ENCODE data around the gene STARD5.
"Not testable (repeated sequence)": the region's sequence is repeated elsewhere in the genome, so short reads cannot be mapped to it uniquely, and the experiment has no call there.

STARD5 gene

DNA sequence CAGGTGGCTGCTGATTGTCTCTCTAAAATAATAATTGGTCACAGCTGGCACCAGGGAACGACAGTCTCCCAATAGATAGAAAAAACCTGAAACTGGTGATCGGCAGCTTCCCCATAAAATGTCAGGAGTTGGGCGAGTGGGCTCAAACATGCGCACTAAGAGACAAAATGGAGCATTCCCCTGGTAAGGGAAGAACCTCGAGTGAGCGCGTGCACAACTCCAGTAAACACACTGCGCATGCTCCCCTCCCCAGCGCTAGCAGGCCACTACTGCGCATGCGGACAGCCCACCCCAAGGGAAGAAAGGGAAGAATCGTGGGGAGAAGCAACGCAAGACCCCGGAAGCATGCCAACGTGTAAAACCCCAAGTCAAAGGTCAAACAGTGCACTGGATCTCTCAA is 7.7 kb upstream of the STARD5 start:
- no peak overlapping the region for H3K4me3 ChIP-seq (ENCODE audit: low read length)

GRCh38 chr15:81331141-81331540 is 7.2 kb upstream of the STARD5 start:
- H3K4me3 ChIP-seq (ENCODE audit: low read length); DNase-seq (ENCODE audit: low read depth): not testable (repeated sequence)

More for the DNA sequence above, 7.7 kb upstream of the STARD5 start:
- DNase-seq (ENCODE audit: low read depth), result no peak
- TF ChIP-seq, protein P1, sequence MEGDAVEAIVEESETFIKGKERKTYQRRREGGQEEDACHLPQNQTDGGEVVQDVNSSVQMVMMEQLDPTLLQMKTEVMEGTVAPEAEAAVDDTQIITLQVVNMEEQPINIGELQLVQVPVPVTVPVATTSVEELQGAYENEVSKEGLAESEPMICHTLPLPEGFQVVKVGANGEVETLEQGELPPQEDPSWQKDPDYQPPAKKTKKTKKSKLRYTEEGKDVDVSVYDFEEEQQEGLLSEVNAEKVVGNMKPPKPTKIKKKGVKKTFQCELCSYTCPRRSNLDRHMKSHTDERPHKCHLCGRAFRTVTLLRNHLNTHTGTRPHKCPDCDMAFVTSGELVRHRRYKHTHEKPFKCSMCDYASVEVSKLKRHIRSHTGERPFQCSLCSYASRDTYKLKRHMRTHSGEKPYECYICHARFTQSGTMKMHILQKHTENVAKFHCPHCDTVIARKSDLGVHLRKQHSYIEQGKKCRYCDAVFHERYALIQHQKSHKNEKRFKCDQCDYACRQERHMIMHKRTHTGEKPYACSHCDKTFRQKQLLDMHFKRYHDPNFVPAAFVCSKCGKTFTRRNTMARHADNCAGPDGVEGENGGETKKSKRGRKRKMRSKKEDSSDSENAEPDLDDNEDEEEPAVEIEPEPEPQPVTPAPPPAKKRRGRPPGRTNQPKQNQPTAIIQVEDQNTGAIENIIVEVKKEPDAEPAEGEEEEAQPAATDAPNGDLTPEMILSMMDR (IDR thresholded peaks at IDR 0.05; ENCODE audit: insufficient read depth, low read depth, low read length, missing control alignments), result no peak

DNA sequence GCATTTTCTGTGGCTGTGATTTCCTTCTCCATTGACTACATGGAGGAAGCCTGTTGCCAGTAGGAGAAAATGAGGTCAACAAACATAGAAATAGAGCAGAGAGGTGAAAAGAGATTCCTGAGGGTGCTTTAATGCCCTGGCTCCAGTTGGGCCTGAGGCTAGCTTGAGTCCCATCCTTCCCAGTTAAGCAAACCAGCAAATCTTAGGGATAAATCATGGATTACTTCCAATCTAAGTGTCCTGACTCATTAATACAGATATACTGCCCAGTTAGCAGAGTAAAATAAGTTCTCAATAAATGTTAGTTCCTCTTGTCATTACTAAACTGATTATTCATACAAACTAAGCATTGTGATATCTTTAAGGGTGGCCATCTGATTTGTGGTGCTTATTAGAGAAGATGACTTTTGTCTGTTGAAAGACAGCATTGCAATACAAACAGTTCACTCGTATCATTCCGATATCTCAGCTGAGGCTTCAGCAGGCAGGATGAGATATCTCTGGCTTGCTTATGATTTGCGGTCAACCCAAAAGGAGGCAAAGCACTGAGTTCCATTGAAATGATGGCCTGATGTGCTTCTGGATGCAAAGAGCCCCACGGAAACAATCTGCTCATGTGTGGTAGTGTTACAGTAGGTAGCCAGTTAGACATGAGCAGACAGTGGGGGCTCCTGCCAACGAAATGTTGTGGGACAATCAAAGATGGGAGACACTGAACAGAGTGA is 6.6 kb upstream of the STARD5 start:
- DNase-seq (ENCODE audit: low read depth), result no peak
- H3K4me3 ChIP-seq (ENCODE audit: low read length), result no peak overlapping the region
- TF ChIP-seq, protein P1 (IDR thresholded peaks at IDR 0.05; ENCODE audit: insufficient read depth, low read depth, low read length, missing control alignments), result no peak

- TF ChIP-seq, protein P1 (IDR thresholded peaks at IDR 0.05; ENCODE audit: insufficient read depth, low read depth, low read length, missing control alignments), result no peak
- no peak for DNase-seq (ENCODE audit: low read depth)
- no peak overlapping the region for H3K4me3 ChIP-seq (ENCODE audit: low read length)
Measured at GRCh38 chr15:81329446-81329845, 5.5 kb upstream of the STARD5 start.

DNA sequence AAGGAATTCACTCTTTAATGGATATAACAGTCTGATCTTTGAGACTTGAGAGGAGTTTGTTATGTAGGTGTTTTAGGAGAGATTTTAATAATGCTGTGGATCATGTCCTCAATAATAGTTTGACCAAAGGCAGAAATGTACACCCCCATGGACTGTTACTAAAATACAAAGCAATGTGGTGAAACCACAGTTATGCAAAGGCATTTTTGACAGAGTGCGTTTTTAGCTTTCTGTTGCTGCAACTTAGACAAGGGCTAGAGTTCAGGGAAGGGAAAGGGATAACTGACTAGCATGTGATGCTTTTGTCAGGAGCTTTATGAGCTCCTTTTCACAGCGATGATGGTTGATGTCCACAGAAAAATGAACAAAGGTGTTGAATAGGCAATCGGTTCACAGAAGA is 3.6 kb upstream of the STARD5 start:
- DNase-seq (ENCODE audit: low read depth), result no peak
- TF ChIP-seq, protein P1 (IDR thresholded peaks at IDR 0.05; ENCODE audit: insufficient read depth, low read depth, low read length, missing control alignments), result no peak
- no peak overlapping the region for H3K4me3 ChIP-seq (ENCODE audit: low read length)

- no peak for DNase-seq (ENCODE audit: low read depth)
- TF ChIP-seq, protein P1 (IDR thresholded peaks at IDR 0.05; ENCODE audit: insufficient read depth, low read depth, low read length, missing control alignments), result no peak
Measured at GRCh38 chr15:81326466-81327212, 2.7 kb upstream of the STARD5 start.

DNA sequence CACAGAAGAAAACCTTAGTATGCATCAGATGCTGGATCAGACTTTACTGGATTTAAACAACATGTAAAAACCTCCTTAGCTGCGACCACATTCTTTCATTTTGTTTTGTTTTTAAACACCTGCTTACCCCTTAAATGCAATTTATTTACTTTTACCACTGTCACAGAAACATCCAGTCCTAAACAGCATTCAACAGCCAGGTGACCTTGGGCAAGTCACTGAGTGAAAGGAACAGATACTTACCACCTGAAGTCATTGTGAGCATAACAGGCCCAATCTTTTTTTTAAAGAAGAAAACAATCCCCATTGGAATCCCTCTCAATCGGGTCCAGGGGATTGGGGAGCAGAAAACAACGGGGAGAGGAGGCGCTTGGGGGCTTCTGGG is 390 bp downstream of the STARD5 start:
- DNase-seq (ENCODE audit: low read depth), result peak; percentile 24
- H3K4me3 ChIP-seq (ENCODE audit: low read length), result peak overlapping the region; percentile 89
- TF ChIP-seq, protein P1 (IDR thresholded peaks at IDR 0.05; ENCODE audit: insufficient read depth, low read depth, low read length, missing control alignments), result no peak

More at GRCh38 chr15:81326466-81327212, 2.7 kb upstream of the STARD5 start:
- no peak overlapping the region for H3K4me3 ChIP-seq (ENCODE audit: low read length)
